GM03348 (cell line): ENCODE measurements around the gene ATCAY.

Experiments
- DNase-seq: peaks from one replicate; pipeline ENCODE4 v3.0.0; 2012; ENCODE audit warnings: low spot score

ATCAY gene, protein sequence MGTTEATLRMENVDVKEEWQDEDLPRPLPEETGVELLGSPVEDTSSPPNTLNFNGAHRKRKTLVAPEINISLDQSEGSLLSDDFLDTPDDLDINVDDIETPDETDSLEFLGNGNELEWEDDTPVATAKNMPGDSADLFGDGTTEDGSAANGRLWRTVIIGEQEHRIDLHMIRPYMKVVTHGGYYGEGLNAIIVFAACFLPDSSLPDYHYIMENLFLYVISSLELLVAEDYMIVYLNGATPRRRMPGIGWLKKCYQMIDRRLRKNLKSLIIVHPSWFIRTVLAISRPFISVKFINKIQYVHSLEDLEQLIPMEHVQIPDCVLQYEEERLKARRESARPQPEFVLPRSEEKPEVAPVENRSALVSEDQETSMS

GRCh38 chr19:3880471-3881271 lies at the start of gene ATCAY:
Gene ATCAY (plus strand): TSS chr19:3880685. CDS start chr19:3885768, 5,083 bp downstream.
- DNase-seq: peak; percentile 5

- no peak for DNase-seq
Observed at GRCh38 chr19:3831601-3832000, 48.9 kb upstream of the ATCAY start.

- no peak for DNase-seq
Observed at GRCh38 chr19:3832001-3832400, 48.5 kb upstream of the ATCAY start.

DNA sequence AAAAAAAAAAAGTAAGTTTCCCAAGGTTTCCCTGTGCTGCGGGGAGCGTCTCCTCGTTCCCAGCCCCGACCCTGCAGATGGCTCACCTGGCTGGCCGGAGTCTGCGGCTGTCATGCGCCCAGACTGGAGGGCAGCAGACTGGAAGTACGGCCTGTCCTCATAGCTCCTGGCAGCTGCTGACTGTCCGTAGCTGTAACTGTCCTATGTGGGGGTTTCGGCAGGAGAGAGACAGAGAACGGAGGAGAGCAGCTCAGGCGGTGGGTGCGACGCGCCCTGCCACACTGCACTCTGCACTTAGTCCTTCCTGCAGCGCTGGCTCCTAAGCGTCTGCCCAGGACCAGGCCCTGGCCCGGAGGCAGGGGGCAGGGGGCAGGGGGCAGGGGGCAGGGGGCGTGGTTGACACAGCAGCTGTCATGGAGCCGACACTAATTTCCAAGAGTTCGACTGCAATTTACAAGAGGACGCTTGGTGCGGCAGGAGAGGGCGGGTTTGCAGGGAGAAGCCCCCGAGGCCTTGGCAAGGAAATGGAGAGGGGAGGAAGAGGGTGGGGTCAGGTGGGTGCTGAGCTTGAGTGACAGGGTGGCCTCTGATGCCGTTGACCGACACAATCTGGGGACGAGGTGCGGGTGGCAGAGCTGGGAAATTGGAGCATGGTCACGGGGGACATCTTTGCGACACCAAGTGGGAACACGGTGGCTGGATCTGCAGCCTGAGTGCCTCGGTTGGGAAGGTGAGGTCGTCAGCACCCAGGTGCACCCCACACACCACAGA lies 46.7 kb upstream of the ATCAY start:
- DNase-seq: no peak

GRCh38 chr19:3834349-3835054 lies 46.0 kb upstream of the ATCAY start:
- no peak for DNase-seq

- no peak for DNase-seq
Observed at GRCh38 chr19:3835055-3835435, 45.4 kb upstream of the ATCAY start.

DNA sequence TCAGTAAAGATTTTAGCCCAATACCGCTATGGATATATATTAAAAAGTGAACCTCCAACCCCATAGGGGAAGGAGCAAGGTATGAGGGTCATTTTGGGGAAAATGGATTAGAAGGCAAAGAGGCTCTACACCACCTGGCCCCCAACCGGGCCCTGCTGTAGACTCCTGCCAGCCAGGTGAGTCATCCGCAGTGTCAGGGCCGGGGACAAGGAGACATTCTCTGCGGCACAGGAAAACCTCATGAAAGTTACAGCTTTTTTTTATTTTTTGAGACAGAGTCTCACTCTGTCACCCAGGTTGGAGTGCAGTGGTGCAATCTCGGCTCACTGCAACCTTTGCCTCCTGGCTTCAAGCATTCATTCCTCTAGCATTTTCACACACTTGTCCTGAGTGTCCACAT lies 43.6 kb upstream of the ATCAY start:
- no peak for DNase-seq

GRCh38 chr19:3837332-3837731 lies 43.2 kb upstream of the ATCAY start:
- DNase-seq: no peak

DNA sequence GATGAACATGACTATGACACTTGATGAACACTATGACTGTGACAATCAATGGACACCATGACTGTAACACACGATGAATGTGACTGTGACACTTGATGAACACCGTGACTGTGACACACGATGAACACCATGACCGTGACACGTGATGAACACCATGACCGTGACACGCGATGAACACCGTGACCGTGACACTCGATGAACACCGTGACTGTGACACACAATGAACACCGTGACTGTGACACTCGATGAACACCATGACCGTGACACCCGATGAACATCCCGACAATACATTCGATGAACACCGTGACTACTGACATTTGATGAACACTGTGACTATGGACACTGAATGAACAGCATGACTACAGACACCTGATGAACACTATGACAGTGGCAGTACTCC lies 42.6 kb upstream of the ATCAY start:
- DNase-seq: no peak

- DNase-seq: no peak
Observed at GRCh38 chr19:3838661-3839060, 41.8 kb upstream of the ATCAY start.

DNA sequence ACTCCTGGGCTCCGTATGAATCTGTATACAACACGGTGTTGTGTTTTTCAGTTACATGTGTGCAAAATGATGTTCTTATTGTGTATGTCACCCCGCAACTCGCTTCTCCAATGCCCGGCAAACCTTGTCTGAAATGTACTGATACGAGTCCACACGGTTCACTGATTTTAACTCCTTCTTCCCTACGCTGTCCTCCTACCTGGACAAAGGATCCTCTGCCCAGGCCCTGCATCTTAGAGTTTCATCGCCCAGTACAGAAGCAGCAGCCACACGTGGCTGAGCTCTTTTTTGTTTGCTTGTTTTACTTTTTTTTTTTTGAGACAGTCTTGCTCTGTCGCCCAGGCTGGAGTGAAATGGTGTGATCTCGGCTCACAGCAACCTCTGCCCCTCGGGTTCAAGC lies 40.5 kb upstream of the ATCAY start:
- no peak for DNase-seq

DNA sequence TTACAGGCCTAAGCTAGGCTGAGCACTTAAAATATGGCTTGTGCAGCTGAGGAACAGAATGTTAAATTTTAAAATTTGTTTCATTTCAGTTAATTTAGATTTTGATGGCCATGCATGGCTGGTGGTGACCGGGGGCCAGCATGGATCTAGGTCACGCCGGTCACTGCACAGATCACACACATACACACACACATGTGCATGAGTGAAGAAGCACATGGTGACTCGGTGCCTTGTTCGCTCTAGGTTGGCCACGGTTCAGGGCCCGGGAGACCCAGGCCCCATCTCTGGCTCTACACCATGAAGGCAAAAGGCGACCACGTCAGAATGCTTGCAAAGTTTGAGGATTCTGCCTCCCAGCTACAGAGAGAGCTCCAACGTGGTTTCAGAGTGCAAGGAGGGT lies 39.7 kb upstream of the ATCAY start:
- no peak for DNase-seq

GRCh38 chr19:3842948-3843347 lies 37.5 kb upstream of the ATCAY start:
- DNase-seq: no peak

DNA sequence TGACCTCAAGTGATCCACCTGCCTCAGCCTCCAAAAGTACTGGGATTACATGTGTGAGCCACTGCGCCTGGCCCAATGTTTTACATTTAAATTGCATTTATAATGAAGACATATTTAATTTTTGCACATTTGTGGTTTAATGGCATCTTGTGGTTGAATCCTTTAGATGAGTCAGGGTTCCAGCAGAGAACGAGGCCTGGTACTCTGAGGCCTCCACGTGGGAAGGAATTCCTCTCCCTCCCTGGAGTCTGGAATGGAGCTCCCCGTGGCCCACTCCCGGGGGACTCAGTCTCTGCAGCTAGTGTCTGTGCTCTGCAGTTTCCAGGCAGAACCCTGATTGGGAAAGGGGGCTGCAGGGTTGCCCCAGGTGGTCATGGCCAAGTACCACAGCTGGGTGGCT lies 35.9 kb upstream of the ATCAY start:
- DNase-seq: no peak

DNA sequence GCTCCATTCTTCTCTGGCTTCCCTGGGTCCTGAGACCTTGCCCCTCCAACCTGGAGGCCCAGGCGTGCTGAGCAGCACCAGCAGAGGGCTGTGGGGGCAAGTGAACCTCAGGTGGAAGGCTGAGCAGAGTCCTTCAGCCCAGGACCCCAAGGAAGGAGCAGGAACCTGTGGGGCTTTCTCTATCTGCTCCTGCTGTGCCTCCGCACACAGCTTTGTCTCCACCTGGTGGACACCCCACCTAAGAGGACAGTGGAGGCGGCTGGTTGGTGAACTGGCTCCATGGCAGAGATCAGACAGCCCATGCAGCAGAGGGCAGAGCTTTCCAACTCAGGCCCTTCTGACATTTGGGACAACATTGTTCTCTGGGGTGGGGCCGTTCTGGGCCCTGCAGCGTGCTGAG lies 31.4 kb upstream of the ATCAY start:
- DNase-seq: no peak

GRCh38 chr19:3849787-3850186 lies 30.7 kb upstream of the ATCAY start:
- DNase-seq: no peak

GRCh38 chr19:3850320-3850972 lies 30.0 kb upstream of the ATCAY start:
- no peak for DNase-seq

- no peak for DNase-seq
Observed at GRCh38 chr19:3851254-3852176, 29.0 kb upstream of the ATCAY start.

DNA sequence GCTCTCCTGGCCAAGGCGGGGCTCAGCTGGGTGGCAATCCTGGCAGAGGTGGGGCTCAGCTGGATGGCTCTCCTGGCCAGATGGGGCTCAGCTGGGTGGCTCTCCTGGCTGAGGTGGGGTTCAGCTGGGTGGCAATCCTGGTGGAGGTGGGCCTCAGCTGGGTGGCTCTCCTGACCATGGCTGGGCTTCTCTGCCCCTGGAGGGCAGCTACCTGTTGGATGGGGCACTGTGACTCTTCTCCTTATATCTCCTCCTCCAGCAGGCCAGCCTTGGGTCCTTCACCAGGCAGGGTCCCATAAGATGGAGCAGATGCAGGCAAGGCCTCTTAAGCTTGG lies 28.3 kb upstream of the ATCAY start:
- no peak for DNase-seq

- DNase-seq: peak; percentile 60
Observed at GRCh38 chr19:3852614-3853254, 27.8 kb upstream of the ATCAY start.
